GM12878 (cell line): ENCODE results near the gene MAN2A2. TPM values are rescaled to one million over a fixed set of nuclear protein-coding genes. Genes with fewer than 3 reads are reported as not detected.

Source experiments
- BACH1 ChIP-seq: fragments of 450-650 bp; IDR thresholded peaks from 2 replicates; pipeline ENCODE4 v1.6.1; 2017; ENCODE audit warnings: mild to moderate bottlenecking, borderline replicate concordance
- MXI1 ChIP-seq: fragments of 150-350 bp; IDR thresholded peaks from 2 replicates; pipeline ENCODE4 v1.6.1; 2011; ENCODE audit warnings: low read depth, mild to moderate bottlenecking, inconsistent platforms, low read length, improper control_type of control experiment
- NFXL1 ChIP-seq: fragments of 450-650 bp; IDR thresholded peaks from 2 replicates; pipeline ENCODE4 v1.6.1; 2017; ENCODE audit warnings: antibody characterized with exemption, mild to moderate bottlenecking, borderline replicate concordance
- NR2C2 ChIP-seq: IDR thresholded peaks from 2 replicates; pipeline ENCODE4 v1.6.1; 2011; ENCODE audit warnings: borderline replicate concordance, low read depth; ENCODE audit not compliant: control insufficient read depth, insufficient read length
- RB1 ChIP-seq: fragments of 450-650 bp; formaldehyde crosslinking; IDR thresholded peaks from 2 replicates; pipeline ENCODE4 v1.6.1; 2017; ENCODE audit warnings: mild to moderate bottlenecking, borderline replicate concordance
- RELA ChIP-seq: fragments of 450-650 bp; IDR thresholded peaks from 2 replicates; pipeline ENCODE4 v1.8.0; 2014; ENCODE audit warnings: borderline replicate concordance; ENCODE audit not compliant: partially characterized antibody
- RFX5 ChIP-seq: IDR thresholded peaks from 2 replicates; pipeline ENCODE4 v1.6.1; 2011; ENCODE audit warnings: low read depth, low read length, improper control_type of control experiment
- WRNIP1 ChIP-seq: IDR thresholded peaks from 2 replicates; pipeline ENCODE4 v1.6.1; 2011; ENCODE audit warnings: low read depth, low read length, improper control_type of control experiment, borderline replicate concordance
- polyA plus RNA-seq, 11 experiments: library from polyadenylated mRNA; depleted of rRNA in 4 of 11; unstranded in 6 of 11; stranded (reverse) in 5 of 11; fragments of >200 nt; fragmentation: Nextera tagmentation in 4 of 11; fragmentation: Illumina TruSeq in 1 of 11; extraction: Ambion mirVana in 4 of 11; extraction: Trizol in 1 of 11; gene quantifications; 1 replicate in 1 of 11; 2 replicates in 10 of 11; pipeline versions ENCODE4 v1.2.1 to v1.2.3, GENCODE V29; 2011 to 2016; ENCODE audit warnings: inconsistent platforms in 2 of 11, missing spikeins in 2 of 11, low read depth in 1 of 11
- total RNA-seq, 4 experiments: library from RNA; depleted of rRNA in 3 of 4; stranded (reverse); fragments of >200 nt in 3 of 4; fragmentation: Illumina TruSeq in 1 of 4; extraction: Trizol in 1 of 4; gene quantifications; 2 replicates each; pipeline versions ENCODE4 v1.2.1 to v1.2.3, GENCODE V29; 2013 to 2021
- TF ChIP-seq, protein P1 (sequence below): IDR thresholded peaks from 2 replicates; pipeline ENCODE4 v1.6.1; 2012; ENCODE audit warnings: improper control_type of control experiment, low read depth, low read length; ENCODE audit not compliant: insufficient replicate concordance
- TF ChIP-seq, protein P2 (sequence below): fragments of 450-650 bp; formaldehyde crosslinking; IDR thresholded peaks from 2 replicates; pipeline ENCODE4 v1.5.0; 2022; ENCODE audit warnings: mild to moderate bottlenecking, missing genetic modification characterization
- TF ChIP-seq, protein P3 (sequence below): fragments of 450-650 bp; IDR thresholded peaks from 2 replicates; pipeline ENCODE4 v1.6.1; 2017; ENCODE audit warnings: mild to moderate bottlenecking, moderate library complexity
- TF ChIP-seq, protein P4 (sequence below): IDR thresholded peaks from 2 replicates; pipeline ENCODE4 v1.6.1; 2011; ENCODE audit warnings: low read depth, mild to moderate bottlenecking, low read length, moderate library complexity, borderline replicate concordance; ENCODE audit errors: extremely low read depth
- TF ChIP-seq, protein P5 (sequence below): fragments of 450-650 bp; IDR thresholded peaks from 2 replicates; pipeline ENCODE4 v1.6.1; 2016; ENCODE audit warnings: mild to moderate bottlenecking

Gene MAN2A2
- total and polyA plus RNA-seq, 10 of the 15 experiments (the other 5 are each of a cell fraction or from before 2014, with no cell fraction given), result 4.2 to 79.4 (median 23.2) TPM

DNA sequence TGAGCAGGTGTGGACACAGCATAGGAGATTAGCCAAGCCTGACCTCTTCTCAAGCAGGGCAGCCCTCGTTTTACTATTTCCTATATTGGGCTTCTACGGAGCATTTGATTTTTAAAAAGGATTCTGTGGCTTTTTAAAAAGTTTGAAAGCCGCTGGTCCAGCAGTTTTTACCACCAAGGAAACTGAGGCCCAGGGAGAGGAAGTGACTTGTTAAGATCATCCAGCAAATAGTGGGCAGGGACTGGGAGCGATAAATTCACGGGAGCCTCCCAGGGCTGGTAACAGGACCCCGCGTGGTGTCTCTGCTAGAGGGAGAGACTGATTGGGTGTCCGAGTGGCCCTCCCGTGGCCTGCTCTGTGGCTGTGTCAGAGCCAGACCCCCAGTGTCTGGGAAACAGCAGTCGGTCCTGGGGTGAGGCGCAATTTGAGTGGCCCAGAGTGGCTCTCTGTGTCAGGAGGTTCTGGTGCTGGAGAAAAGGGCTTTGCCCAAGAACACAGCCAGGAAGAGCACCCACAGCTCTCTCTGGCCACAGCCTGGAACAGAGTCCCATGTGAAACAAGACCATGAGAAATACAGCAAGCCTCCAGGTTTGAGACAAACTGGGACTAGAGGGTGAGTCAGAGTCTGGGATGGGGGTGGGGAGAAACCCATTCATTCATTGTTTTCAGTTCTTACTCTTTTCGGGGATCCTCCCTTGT, 30.5 kb upstream of the MAN2A2 start (continued):
- TF ChIP-seq, protein P1, sequence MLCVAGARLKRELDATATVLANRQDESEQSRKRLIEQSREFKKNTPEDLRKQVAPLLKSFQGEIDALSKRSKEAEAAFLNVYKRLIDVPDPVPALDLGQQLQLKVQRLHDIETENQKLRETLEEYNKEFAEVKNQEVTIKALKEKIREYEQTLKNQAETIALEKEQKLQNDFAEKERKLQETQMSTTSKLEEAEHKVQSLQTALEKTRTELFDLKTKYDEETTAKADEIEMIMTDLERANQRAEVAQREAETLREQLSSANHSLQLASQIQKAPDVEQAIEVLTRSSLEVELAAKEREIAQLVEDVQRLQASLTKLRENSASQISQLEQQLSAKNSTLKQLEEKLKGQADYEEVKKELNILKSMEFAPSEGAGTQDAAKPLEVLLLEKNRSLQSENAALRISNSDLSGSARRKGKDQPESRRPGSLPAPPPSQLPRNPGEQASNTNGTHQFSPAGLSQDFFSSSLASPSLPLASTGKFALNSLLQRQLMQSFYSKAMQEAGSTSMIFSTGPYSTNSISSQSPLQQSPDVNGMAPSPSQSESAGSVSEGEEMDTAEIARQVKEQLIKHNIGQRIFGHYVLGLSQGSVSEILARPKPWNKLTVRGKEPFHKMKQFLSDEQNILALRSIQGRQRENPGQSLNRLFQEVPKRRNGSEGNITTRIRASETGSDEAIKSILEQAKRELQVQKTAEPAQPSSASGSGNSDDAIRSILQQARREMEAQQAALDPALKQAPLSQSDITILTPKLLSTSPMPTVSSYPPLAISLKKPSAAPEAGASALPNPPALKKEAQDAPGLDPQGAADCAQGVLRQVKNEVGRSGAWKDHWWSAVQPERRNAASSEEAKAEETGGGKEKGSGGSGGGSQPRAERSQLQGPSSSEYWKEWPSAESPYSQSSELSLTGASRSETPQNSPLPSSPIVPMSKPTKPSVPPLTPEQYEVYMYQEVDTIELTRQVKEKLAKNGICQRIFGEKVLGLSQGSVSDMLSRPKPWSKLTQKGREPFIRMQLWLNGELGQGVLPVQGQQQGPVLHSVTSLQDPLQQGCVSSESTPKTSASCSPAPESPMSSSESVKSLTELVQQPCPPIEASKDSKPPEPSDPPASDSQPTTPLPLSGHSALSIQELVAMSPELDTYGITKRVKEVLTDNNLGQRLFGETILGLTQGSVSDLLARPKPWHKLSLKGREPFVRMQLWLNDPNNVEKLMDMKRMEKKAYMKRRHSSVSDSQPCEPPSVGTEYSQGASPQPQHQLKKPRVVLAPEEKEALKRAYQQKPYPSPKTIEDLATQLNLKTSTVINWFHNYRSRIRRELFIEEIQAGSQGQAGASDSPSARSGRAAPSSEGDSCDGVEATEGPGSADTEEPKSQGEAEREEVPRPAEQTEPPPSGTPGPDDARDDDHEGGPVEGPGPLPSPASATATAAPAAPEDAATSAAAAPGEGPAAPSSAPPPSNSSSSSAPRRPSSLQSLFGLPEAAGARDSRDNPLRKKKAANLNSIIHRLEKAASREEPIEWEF, result no peak
- TF ChIP-seq WRNIP1, result 0 out of 2 replicates have a peak, but pooled peaks have one; percentile 38
- TF ChIP-seq, protein P2, sequence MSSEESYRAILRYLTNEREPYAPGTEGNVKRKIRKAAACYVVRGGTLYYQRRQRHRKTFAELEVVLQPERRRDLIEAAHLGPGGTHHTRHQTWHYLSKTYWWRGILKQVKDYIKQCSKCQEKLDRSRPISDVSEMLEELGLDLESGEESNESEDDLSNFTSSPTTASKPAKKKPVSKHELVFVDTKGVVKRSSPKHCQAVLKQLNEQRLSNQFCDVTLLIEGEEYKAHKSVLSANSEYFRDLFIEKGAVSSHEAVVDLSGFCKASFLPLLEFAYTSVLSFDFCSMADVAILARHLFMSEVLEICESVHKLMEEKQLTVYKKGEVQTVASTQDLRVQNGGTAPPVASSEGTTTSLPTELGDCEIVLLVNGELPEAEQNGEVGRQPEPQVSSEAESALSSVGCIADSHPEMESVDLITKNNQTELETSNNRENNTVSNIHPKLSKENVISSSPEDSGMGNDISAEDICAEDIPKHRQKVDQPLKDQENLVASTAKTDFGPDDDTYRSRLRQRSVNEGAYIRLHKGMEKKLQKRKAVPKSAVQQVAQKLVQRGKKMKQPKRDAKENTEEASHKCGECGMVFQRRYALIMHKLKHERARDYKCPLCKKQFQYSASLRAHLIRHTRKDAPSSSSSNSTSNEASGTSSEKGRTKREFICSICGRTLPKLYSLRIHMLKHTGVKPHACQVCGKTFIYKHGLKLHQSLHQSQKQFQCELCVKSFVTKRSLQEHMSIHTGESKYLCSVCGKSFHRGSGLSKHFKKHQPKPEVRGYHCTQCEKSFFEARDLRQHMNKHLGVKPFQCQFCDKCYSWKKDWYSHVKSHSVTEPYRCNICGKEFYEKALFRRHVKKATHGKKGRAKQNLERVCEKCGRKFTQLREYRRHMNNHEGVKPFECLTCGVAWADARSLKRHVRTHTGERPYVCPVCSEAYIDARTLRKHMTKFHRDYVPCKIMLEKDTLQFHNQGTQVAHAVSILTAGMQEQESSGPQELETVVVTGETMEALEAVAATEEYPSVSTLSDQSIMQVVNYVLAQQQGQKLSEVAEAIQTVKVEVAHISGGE (CRISPR knock-in tag), result no peak
- no peak for TF ChIP-seq RFX5
- TF ChIP-seq, protein P3, sequence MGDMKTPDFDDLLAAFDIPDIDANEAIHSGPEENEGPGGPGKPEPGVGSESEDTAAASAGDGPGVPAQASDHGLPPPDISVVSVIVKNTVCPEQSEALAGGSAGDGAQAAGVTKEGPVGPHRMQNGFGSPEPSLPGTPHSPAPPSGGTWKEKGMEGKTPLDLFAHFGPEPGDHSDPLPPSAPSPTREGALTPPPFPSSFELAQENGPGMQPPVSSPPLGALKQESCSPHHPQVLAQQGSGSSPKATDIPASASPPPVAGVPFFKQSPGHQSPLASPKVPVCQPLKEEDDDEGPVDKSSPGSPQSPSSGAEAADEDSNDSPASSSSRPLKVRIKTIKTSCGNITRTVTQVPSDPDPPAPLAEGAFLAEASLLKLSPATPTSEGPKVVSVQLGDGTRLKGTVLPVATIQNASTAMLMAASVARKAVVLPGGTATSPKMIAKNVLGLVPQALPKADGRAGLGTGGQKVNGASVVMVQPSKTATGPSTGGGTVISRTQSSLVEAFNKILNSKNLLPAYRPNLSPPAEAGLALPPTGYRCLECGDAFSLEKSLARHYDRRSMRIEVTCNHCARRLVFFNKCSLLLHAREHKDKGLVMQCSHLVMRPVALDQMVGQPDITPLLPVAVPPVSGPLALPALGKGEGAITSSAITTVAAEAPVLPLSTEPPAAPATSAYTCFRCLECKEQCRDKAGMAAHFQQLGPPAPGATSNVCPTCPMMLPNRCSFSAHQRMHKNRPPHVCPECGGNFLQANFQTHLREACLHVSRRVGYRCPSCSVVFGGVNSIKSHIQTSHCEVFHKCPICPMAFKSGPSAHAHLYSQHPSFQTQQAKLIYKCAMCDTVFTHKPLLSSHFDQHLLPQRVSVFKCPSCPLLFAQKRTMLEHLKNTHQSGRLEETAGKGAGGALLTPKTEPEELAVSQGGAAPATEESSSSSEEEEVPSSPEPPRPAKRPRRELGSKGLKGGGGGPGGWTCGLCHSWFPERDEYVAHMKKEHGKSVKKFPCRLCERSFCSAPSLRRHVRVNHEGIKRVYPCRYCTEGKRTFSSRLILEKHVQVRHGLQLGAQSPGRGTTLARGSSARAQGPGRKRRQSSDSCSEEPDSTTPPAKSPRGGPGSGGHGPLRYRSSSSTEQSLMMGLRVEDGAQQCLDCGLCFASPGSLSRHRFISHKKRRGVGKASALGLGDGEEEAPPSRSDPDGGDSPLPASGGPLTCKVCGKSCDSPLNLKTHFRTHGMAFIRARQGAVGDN, result no peak
- TF ChIP-seq NFXL1, result no peak
- TF ChIP-seq, protein P4, sequence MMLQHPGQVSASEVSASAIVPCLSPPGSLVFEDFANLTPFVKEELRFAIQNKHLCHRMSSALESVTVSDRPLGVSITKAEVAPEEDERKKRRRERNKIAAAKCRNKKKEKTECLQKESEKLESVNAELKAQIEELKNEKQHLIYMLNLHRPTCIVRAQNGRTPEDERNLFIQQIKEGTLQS, result no peak
- peak; percentile 63; the same call in 1 of the 2 replicates for TF ChIP-seq MXI1
- TF ChIP-seq, protein P5, sequence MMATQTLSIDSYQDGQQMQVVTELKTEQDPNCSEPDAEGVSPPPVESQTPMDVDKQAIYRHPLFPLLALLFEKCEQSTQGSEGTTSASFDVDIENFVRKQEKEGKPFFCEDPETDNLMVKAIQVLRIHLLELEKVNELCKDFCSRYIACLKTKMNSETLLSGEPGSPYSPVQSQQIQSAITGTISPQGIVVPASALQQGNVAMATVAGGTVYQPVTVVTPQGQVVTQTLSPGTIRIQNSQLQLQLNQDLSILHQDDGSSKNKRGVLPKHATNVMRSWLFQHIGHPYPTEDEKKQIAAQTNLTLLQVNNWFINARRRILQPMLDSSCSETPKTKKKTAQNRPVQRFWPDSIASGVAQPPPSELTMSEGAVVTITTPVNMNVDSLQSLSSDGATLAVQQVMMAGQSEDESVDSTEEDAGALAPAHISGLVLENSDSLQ, result no peak
- no peak for TF ChIP-seq BACH1
- no peak for TF ChIP-seq RELA
- TF ChIP-seq NR2C2, result no peak
- TF ChIP-seq RB1, result no peak
